CD4-positive, alpha-beta T cell treated with Interleukin-6 at 100 ng/mL for 8 hours (primary cell): ENCODE data around the gene SLC5A1.
"Not testable (repeated sequence)": the region's sequence is repeated elsewhere in the genome, so short reads cannot be mapped to it uniquely, and the experiment has no call there.

Experiments
- DNase-seq: peaks from one replicate; pipeline ENCODE4 v3.0.0-alpha.2; 2020; ENCODE audit warnings: mixed read lengths, low spot score

Gene SLC5A1

GRCh38 chr22:32088084-32088483 lies 45.0 kb downstream of the SLC5A1 start:
- DNase-seq: no peak

GRCh38 chr22:32097018-32097417 lies 54.0 kb downstream of the SLC5A1 start:
- DNase-seq: no peak

DNA sequence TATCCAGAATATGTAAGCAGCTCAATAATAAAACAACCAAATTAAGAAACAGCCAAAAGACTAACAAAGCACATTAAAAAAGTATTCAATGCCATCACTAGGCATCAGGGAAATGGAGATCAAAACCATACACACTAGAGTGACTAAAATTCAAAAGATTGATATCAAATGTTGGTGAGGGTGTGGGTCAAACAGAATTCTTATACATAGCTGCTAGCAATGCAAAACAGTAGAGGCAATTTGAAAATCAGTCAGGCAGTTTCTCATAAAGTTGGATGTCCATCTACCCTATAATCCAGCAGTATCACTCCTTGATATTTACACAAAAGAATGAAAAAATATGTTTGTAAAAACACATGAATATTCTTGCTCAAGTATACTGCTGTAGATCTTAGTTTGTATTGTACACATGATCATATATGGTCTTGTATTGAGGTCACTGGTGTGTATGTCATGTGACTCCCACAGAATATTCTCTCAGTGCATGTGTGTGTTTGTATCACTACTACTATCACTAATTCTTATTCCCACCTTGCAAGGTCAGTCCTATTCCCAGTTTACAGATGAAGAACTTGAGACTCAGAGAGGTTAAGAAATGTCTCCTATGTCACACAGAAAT lies 54.9 kb downstream of the SLC5A1 start:
- DNase-seq: no peak

- DNase-seq: no peak
These were observed 57.6 kb downstream of the SLC5A1 start for GRCh38 chr22:32100711-32101110.

GRCh38 chr22:32103658-32104315 lies 60.7 kb downstream of the SLC5A1 start:
- DNase-seq: no peak

GRCh38 chr22:32106930-32107329 lies 63.9 kb downstream of the SLC5A1 start:
- no peak for DNase-seq

- no peak for DNase-seq
These were observed 69.3 kb downstream of the SLC5A1 start for GRCh38 chr22:32112380-32112779.

GRCh38 chr22:32119568-32120235 lies 76.6 kb downstream of the SLC5A1 start:
- DNase-seq: no peak

- DNase-seq: no peak
These were observed 77.5 kb downstream of the SLC5A1 start for GRCh38 chr22:32120603-32121002.

DNA sequence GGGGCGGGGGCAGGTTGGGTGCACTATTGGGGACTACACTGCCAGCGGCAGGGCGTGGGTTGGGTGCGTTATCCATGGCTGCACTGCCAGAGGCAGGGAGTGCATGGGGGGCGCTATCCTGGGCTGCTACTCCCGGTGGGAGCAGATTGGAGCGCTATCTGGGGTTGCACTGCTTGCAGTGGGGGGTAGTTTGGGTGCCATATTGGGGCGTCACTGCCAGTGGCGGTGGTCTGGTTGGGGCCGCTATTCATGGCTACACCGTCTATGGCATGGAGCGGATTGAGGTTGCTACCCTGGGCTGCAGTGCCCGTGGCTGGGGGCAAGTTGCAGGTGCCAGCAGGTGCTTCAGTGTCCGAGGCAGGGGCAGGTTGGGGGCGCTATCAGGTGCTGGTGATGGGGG lies 79.8 kb downstream of the SLC5A1 start:
- DNase-seq: no peak

- DNase-seq: no peak
These were observed 80.6 kb downstream of the SLC5A1 start for GRCh38 chr22:32123657-32124056.

DNA sequence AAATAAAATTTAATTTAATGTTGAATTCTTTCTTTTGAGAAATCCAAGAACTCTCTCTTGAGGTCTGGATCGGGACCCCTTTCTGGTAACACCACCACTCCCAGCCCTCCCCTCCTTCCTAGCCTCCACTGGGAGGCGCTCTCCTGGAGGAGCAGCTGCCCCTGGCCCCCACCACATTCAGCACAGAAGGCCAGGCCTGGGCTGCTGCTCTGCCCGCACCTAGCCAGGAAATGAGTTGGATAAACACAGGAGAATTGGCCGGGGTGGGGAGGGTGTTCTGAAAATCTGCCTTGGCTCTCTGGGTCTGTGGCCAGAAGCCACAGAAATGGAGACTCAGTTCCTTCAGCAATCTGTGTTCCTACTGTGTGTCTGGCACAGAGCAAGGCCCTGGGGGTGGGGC lies 84.8 kb downstream of the SLC5A1 start:
- DNase-seq: no peak

DNA sequence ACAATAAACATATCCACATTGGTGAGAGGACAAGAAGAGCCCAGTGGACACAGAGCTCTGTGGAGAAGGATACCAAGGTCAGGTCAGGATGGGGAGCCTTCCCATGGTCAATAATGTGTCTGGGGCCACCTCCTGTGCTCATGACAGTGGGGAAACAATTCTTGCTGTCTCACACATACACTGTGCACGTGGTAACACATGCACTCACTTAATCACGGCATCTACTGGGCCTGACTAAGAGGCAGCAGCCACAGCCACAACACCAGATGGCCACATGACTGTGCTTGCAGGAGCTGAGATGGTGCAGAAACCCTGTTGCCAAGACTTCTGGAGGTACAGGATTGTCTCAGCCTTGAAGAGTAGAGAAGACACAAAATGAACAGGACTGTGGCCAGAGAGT lies 87.4 kb downstream of the SLC5A1 start:
- DNase-seq: no peak

DNA sequence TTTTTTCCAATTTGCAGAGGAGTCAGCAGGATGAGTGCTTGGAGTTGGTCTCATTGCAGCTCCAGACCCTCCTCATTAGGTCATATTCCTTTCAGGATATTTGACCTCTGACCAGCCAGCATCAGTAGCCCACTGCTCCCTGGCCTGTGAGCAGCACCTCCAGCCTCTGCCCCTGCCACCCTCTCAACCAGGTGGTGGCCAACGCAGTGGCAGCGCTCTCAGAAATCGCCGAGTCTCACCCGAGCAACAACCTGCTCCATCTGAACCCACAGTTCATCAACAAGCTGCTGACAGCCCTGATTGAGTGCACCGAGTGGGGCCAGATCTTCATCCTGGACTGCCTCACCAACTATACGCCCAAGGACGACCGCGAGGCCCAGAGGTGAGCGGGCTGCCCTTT lies 89.1 kb downstream of the SLC5A1 start:
- no peak for DNase-seq

DNA sequence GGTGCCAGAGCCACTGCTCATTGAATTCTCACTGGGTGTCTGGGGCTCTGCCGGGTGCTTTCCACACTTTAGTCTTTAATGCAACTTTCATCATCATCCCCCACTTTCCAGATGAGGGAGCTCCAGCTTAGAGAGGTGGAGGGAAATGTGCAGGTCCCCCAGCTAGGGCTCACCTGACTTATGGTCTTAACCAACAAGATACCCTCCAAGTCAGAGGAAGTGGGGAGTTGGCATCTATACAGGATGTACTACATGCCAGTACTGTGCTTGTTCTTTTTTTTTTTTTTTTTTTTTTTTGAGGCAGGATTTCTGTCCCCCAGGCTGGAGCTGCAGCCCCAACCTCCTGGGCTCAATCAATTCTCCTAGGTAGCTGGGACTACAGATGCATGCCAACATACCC lies 89.7 kb downstream of the SLC5A1 start:
- no peak for DNase-seq

- DNase-seq: not testable (repeated sequence)
These were observed 91.7 kb downstream of the SLC5A1 start for GRCh38 chr22:32134796-32135195.

DNA sequence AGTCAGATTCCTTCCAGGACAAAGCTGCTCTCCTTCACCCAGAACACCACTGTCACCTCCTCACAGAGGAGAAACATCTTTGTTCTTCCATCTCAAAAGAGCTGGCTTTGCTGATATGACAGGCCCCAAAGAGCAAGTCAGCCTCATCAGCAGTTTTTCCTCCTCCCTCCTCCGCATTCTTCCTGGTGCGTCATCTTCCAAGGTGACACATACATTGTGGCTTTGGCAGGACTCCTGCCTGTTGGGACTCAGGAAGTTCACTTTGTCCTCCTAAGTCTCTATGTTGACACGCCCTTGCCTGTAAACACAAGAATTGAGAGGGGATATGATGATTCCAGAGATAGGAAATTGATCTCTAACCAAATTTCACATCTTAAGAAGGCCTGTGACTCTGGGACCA lies 92.9 kb downstream of the SLC5A1 start:
- not testable (repeated sequence) for DNase-seq

- DNase-seq: not testable (repeated sequence)
These were observed 93.8 kb downstream of the SLC5A1 start for GRCh38 chr22:32136881-32137280.

DNA sequence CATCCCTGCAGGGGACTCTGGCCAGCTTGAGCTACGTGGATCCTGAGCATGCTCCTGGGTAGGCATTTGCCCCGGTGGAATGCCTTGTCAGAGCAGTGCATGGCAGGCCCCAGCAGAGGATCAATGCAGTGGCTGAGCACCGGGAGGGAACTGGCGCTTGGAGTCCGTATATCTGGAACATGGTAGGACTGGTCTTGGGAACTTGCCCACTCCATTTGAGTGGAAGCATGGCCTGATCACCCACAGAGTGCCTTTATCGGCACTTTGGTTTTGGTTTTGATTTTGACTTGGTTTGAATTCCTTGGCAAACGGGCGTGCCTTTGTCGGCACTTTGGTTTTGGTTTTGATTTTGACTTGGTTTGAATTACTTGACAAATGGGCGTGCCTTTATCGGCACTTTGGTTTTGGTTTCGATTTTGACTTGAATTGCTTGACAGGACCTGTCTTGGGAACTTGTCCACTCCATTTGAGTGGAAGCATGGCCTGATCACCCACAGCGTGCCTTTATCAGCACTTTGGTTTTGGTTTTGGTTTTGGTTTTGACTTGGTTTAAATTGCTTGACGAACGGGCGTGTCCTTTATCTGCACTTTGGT lies 94.8 kb downstream of the SLC5A1 start:
- peak; percentile 69 for DNase-seq

DNA sequence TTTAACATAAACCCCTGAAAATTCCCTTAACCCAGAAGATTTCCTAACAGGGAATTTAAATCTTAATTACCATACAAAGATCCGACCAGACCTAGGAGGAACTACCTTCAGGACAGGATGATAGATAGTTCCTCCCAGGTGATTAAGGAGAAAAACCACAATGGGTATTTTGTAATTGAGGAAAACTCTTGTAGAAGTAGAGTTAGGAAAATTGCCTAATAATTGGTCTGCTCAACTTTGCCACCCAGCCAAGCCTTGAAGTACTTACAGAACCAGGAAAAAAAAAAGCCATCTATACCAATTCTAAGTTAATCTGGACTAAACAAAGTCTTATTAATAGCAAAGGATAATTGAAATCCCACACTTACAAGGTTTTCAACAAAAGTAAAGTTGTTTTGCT lies 95.5 kb downstream of the SLC5A1 start:
- not testable (repeated sequence) for DNase-seq

GRCh38 chr22:32140688-32141087 lies 97.6 kb downstream of the SLC5A1 start:
- DNase-seq: not testable (repeated sequence)

DNA sequence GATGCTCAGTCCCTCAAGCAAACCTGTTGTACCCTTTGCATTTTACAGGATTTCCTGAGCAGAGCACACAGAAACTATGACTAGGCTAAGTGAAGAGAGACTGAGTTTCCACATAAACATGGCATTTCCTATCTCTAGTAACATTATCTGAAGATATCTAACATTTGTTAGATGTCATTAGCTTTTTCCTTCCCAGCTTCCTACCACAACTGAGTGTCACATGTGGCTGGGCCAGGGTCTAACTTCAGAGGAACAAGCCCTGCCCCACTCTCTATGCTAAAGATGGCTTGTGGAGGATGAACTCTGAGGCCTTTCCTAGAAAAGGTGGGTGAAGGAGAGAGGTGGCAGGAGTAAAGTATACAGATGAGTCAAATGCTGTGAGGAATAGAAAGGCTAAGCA lies 99.5 kb downstream of the SLC5A1 start:
- DNase-seq: no peak
